Panc1 (cell line): Measurements from ENCODE around the gene IBTK.

Source experiments
- POLR2AphosphoS5 ChIP-seq: IDR thresholded peaks from 2 replicates; pipeline ENCODE4 v1.6.1; 2012; ENCODE audit warnings: mild to moderate bottlenecking, low read depth, low read length, moderate library complexity
- SIN3A ChIP-seq: IDR thresholded peaks from 2 replicates; pipeline ENCODE4 v1.6.1; 2012; ENCODE audit warnings: low read depth, mild to moderate bottlenecking, low read length, moderate library complexity, borderline replicate concordance; ENCODE audit not compliant: insufficient read depth
- TCF7L2 ChIP-seq: IDR thresholded peaks from 2 replicates; pipeline ENCODE4 v1.6.1; 2011; ENCODE audit warnings: mild to moderate bottlenecking, low read depth, low read length, inconsistent platforms
- TF ChIP-seq, protein P1 (sequence below): fragments of 450-650 bp; IDR thresholded peaks from 2 replicates; pipeline ENCODE4 v1.5.1; 2017; ENCODE audit warnings: mild to moderate bottlenecking
- TF ChIP-seq, protein P2 (sequence below), 2 experiments: IDR thresholded peaks; 2 replicates each; pipeline ENCODE4 v1.6.1; 2011 to 2012; ENCODE audit warnings: low read depth in 2 of 2, control low read depth in 1 of 2, low read length in 1 of 2, mild to moderate bottlenecking in 1 of 2, moderate library complexity in 1 of 2; ENCODE audit not compliant: insufficient read depth in 1 of 2

GRCh38 chr6:82249381-82250253 is 2.1 kb upstream of the IBTK start:
- TF ChIP-seq, protein P1, sequence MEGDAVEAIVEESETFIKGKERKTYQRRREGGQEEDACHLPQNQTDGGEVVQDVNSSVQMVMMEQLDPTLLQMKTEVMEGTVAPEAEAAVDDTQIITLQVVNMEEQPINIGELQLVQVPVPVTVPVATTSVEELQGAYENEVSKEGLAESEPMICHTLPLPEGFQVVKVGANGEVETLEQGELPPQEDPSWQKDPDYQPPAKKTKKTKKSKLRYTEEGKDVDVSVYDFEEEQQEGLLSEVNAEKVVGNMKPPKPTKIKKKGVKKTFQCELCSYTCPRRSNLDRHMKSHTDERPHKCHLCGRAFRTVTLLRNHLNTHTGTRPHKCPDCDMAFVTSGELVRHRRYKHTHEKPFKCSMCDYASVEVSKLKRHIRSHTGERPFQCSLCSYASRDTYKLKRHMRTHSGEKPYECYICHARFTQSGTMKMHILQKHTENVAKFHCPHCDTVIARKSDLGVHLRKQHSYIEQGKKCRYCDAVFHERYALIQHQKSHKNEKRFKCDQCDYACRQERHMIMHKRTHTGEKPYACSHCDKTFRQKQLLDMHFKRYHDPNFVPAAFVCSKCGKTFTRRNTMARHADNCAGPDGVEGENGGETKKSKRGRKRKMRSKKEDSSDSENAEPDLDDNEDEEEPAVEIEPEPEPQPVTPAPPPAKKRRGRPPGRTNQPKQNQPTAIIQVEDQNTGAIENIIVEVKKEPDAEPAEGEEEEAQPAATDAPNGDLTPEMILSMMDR: no peak
- TF ChIP-seq POLR2AphosphoS5: no peak
- TF ChIP-seq, protein P2, sequence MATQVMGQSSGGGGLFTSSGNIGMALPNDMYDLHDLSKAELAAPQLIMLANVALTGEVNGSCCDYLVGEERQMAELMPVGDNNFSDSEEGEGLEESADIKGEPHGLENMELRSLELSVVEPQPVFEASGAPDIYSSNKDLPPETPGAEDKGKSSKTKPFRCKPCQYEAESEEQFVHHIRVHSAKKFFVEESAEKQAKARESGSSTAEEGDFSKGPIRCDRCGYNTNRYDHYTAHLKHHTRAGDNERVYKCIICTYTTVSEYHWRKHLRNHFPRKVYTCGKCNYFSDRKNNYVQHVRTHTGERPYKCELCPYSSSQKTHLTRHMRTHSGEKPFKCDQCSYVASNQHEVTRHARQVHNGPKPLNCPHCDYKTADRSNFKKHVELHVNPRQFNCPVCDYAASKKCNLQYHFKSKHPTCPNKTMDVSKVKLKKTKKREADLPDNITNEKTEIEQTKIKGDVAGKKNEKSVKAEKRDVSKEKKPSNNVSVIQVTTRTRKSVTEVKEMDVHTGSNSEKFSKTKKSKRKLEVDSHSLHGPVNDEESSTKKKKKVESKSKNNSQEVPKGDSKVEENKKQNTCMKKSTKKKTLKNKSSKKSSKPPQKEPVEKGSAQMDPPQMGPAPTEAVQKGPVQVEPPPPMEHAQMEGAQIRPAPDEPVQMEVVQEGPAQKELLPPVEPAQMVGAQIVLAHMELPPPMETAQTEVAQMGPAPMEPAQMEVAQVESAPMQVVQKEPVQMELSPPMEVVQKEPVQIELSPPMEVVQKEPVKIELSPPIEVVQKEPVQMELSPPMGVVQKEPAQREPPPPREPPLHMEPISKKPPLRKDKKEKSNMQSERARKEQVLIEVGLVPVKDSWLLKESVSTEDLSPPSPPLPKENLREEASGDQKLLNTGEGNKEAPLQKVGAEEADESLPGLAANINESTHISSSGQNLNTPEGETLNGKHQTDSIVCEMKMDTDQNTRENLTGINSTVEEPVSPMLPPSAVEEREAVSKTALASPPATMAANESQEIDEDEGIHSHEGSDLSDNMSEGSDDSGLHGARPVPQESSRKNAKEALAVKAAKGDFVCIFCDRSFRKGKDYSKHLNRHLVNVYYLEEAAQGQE (IDR thresholded peaks at IDR 0.05; ENCODE audit: insufficient read depth in 1 of 2, low read depth in 2 of 2, low read length in 1 of 2): no peak
- no peak for TF ChIP-seq SIN3A
- TF ChIP-seq TCF7L2: no peak
